Upper lobe of left lung (tissue), 6 donors: ENCODE data around the gene MYO7A. TPM values are rescaled to one million over a fixed set of nuclear protein-coding genes. Genes with fewer than 3 reads are reported as not detected.
A peak's percentile ranks its signal among the peaks of the same experiment; 100 is the strongest.

Source experiments
- ATAC-seq, 2 donors: fragments of 200-7000 bp; cut with Tn5 transposase; one replicate each; pipeline ENCODE4 v1.9.1; 2022; ENCODE audit warnings: mild to moderate bottlenecking in 2 of 2, moderate library complexity in 2 of 2; ENCODE audit not compliant: low FRiP score in 2 of 2
- DNase-seq, 2 donors: peaks; one replicate each; pipeline ENCODE4 v3.0.0-alpha.2; 2019 to 2020
- H3K27ac ChIP-seq, 4 donors: fragments of 200-600 bp; sonication (generic); one replicate each; pipeline ENCODE4 v1.5.1; 2016 to 2019
- H3K27me3 ChIP-seq, 4 donors: fragments of 200-600 bp; sonication (generic); one replicate each; pipeline ENCODE4 v1.5.1; 2017 to 2019
- H3K36me3 ChIP-seq, 4 donors: fragments of 200-600 bp; sonication (generic); one replicate each; pipeline ENCODE4 v1.5.1; 2016 to 2019
- H3K4me1 ChIP-seq, 4 donors: fragments of 200-600 bp; sonication (generic); one replicate each; pipeline ENCODE4 v1.5.1; 2018 to 2019
- H3K4me3 ChIP-seq, 4 donors: fragments of 200-600 bp; sonication (generic); one replicate each; pipeline ENCODE4 v1.5.1; 2017 to 2019; ENCODE audit warnings: mild to moderate bottlenecking in 2 of 4, moderate library complexity in 1 of 4
- H3K9me3 ChIP-seq, 4 donors: fragments of 200-600 bp; sonication (generic); one replicate each; pipeline ENCODE4 v1.5.1; 2018 to 2019
- EP300 ChIP-seq, 4 donors: sonication (generic); formaldehyde crosslinking; IDR thresholded peaks; one replicate each; pipeline ENCODE4 v1.5.1; 2017; ENCODE audit warnings: antibody characterized with exemption in 4 of 4, control low read depth in 2 of 4
- POLR2A ChIP-seq, 4 donors: fragments of 450-650 bp; IDR thresholded peaks; one replicate each; pipeline ENCODE4 v1.5.1; 2016 to 2017; ENCODE audit warnings: antibody characterized with exemption in 4 of 4, mild to moderate bottlenecking in 2 of 4
- POLR2AphosphoS5 ChIP-seq, 2 donors: sonication (generic); formaldehyde crosslinking; IDR thresholded peaks; one replicate each; pipeline ENCODE4 v1.5.1; 2017; ENCODE audit warnings: antibody characterized with exemption in 2 of 2
- WGBS, 2 donors: methylation state at CpG; one replicate each; pipeline ENCODE4 v1.1.5; 2017 to 2018; 5-methylcytosine and 5-hydroxymethylcytosine counted together
- total RNA-seq, 6 donors: library from RNA; depleted of rRNA in 4 of 6; stranded (reverse); fragments of >200 nt in 4 of 6; gene quantifications; one replicate each; pipeline versions ENCODE4 v1.1.0 to v1.2.1, GENCODE V29; 2016 to 2021
- TF ChIP-seq, protein P1 (sequence below), 6 experiments: fragments of 450-650 bp in 4 of 6; fragments of 200-600 bp in 2 of 6; sonication (generic) in 2 of 6; IDR thresholded peaks; one replicate each; pipeline ENCODE4 v1.5.1; 2016 to 2019; ENCODE audit warnings: antibody characterized with exemption in 6 of 6
- donor health status: DM: no; HTN: no; CAD: no; lungs with moderate emphysema.
- donor health status: DM: no; HTN: yes; CAD: no; lungs with severe emphysema.

Gene MYO7A
- total RNA-seq, 6 donors from 2014 or later, result 2.4 to 27.2 (median 6.2) TPM

DNA sequence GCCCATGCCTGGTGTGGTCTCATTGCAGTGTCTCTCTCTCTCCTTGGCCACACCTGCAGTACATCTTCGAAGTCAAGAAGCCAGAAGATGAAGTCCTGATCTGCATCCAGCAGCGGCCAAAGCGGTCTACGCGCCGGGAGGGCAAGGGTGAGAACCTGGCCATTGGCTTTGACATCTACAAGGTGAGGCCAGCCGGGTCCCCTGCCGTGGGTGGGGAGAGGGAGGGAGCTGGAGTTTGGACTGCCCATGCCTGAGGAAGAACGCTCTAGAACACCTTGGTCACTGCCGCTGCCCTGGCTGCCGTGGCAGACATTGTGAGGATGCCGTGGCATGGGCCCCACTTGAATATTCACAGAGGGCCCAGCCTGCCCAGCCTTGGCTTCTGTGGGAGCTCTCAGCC lies 9.1 kb upstream of the MYO7A start:
- H3K27me3 ChIP-seq, result no peaks in the 10 kb centered on the region
- peaks cover 0 to 24% (median 11%) of the 10 kb centered on the region in 4 donors for H3K36me3 ChIP-seq
- DNase-seq, result peak in 1 of 2 donors; percentile 72
- no peaks in the 10 kb centered on the region for H3K9me3 ChIP-seq
- no peak for TF ChIP-seq POLR2AphosphoS5 (IDR thresholded peaks at IDR 0.05)
- no peak for TF ChIP-seq POLR2A (IDR thresholded peaks at IDR 0.05)
- no peak for TF ChIP-seq EP300 (IDR thresholded peaks at IDR 0.05)
- TF ChIP-seq, protein P1, sequence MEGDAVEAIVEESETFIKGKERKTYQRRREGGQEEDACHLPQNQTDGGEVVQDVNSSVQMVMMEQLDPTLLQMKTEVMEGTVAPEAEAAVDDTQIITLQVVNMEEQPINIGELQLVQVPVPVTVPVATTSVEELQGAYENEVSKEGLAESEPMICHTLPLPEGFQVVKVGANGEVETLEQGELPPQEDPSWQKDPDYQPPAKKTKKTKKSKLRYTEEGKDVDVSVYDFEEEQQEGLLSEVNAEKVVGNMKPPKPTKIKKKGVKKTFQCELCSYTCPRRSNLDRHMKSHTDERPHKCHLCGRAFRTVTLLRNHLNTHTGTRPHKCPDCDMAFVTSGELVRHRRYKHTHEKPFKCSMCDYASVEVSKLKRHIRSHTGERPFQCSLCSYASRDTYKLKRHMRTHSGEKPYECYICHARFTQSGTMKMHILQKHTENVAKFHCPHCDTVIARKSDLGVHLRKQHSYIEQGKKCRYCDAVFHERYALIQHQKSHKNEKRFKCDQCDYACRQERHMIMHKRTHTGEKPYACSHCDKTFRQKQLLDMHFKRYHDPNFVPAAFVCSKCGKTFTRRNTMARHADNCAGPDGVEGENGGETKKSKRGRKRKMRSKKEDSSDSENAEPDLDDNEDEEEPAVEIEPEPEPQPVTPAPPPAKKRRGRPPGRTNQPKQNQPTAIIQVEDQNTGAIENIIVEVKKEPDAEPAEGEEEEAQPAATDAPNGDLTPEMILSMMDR (IDR thresholded peaks at IDR 0.05), result no peak
- H3K4me3 ChIP-seq, result no peak overlapping the region
- H3K27ac ChIP-seq, result no peak overlapping the region
- H3K4me1 ChIP-seq, result no peaks in the 10 kb centered on the region
- 93% methylated on average over 11 to 12 of the region's 12 CpGs for WGBS, 2 donors
- no peak for ATAC-seq

DNA sequence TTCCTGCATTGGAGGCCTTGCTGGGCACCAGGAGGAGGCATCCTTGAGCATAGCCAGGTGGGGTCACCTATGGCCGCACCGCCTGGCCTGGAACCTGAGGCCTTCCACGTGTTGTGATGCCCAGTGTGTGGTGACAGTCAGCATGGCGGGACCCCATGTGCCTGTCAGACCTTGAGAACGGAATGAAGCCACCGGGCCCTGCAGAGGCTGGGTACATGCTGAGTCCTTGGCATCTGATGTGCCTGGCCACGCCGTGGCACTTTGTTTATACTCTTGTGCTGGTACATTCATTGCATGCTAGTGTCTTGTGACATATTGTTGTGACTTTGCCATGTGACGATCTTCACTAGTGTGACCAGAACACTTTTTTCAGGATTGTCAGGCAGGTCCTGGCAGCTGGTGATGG lies 8.5 kb upstream of the MYO7A start:
- no peak for TF ChIP-seq POLR2AphosphoS5 (IDR thresholded peaks at IDR 0.05)
- no peak for TF ChIP-seq EP300 (IDR thresholded peaks at IDR 0.05)
- no peak for TF ChIP-seq POLR2A (IDR thresholded peaks at IDR 0.05)
- TF ChIP-seq, protein P1 (IDR thresholded peaks at IDR 0.05), result no peak
- Histone ChIP-seq H3K4me3 (no peak overlapping the region), H3K27me3 (no peaks in the 10 kb centered on the region), H3K9me3 (no peaks in the 10 kb centered on the region), H3K27ac (no peak overlapping the region), H3K4me1 (no peaks in the 10 kb centered on the region), H3K36me3 (peaks cover 0 to 24% (median 11%) of the 10 kb centered on the region in 4 donors)
- WGBS, 2 donors, result 96 to 99% methylated on average over 4 to 8 of the region's 9 CpGs
- DNase-seq, result peak in 1 of 2 donors; percentile 58
- ATAC-seq, result no peak

DNA sequence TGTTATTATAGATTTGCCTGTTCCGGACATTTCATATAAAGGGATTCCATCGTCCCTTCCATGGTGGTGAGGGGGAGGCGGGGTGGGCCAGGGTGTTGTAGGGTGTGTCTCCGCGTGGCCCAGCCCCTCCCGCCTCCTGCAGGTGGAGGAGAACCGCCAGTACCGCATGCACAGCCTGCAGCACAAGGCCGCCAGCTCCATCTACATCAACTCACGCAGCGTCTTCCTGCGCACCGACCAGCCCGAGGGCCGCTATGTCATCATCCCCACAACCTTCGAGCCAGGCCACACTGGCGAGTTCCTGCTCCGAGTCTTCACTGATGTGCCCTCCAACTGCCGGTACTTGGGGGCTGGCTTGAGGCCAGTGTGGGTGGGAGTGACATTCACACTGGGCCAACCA lies 7.5 kb upstream of the MYO7A start:
- Histone ChIP-seq H3K4me3 (no peak overlapping the region), H3K27ac (no peak overlapping the region), H3K36me3 (peaks cover 0 to 24% (median 11%) of the 10 kb centered on the region in 4 donors), H3K27me3 (no peaks in the 10 kb centered on the region), H3K4me1 (no peaks in the 10 kb centered on the region), H3K9me3 (no peaks in the 10 kb centered on the region)
- no peak for DNase-seq
- TF ChIP-seq EP300 (IDR thresholded peaks at IDR 0.05) (no peak), POLR2AphosphoS5 (IDR thresholded peaks at IDR 0.05) (no peak), POLR2A (IDR thresholded peaks at IDR 0.05) (no peak)
- no peak for ATAC-seq
- 89 to 95% methylated on average over 18 to 19 of the region's 19 CpGs for WGBS, 2 donors

DNA sequence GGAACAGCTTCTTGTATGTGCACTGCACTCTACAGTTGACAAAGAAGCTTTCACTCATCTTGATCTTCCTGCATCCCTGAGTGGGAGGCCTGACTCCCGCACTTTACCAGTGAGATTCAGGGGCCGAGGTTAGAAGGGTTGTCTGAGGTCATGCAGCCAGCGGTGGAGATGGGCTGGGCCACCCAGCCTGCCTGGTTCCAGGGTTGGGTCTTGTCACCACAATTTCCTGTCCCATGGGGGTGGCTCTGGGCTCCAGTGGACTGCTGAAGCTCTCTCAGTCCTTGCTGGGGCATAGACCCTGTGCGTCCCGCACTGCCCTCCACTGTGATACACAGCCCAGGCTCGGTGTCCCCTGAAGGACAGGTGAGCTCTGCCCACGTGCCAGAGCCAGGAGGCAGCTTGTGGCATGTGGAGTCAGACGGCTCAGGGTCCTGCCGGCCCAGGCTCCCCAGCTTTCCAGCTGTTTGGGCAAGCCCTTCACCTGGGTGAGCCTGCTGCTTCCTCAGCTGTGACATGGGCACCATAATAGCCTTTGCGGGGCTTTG lies 6.9 kb upstream of the MYO7A start:
- H3K36me3 ChIP-seq, result peaks cover 0 to 24% (median 11%) of the 10 kb centered on the region in 4 donors
- no peak overlapping the region for H3K4me3 ChIP-seq
- no peak for DNase-seq
- no peak overlapping the region for H3K27ac ChIP-seq
- no peak for ATAC-seq
- 70 to 75% methylated on average over 2 to 10 of the region's 10 CpGs for WGBS, 2 donors
- TF ChIP-seq EP300 (IDR thresholded peaks at IDR 0.05), result no peak
- TF ChIP-seq, protein P1 (IDR thresholded peaks at IDR 0.05), result no peak
- no peak for TF ChIP-seq POLR2AphosphoS5 (IDR thresholded peaks at IDR 0.05)
- no peak for TF ChIP-seq POLR2A (IDR thresholded peaks at IDR 0.05)
- no peaks in the 10 kb centered on the region for H3K9me3 ChIP-seq
- no peaks in the 10 kb centered on the region for H3K4me1 ChIP-seq
- H3K27me3 ChIP-seq, result no peaks in the 10 kb centered on the region

DNA sequence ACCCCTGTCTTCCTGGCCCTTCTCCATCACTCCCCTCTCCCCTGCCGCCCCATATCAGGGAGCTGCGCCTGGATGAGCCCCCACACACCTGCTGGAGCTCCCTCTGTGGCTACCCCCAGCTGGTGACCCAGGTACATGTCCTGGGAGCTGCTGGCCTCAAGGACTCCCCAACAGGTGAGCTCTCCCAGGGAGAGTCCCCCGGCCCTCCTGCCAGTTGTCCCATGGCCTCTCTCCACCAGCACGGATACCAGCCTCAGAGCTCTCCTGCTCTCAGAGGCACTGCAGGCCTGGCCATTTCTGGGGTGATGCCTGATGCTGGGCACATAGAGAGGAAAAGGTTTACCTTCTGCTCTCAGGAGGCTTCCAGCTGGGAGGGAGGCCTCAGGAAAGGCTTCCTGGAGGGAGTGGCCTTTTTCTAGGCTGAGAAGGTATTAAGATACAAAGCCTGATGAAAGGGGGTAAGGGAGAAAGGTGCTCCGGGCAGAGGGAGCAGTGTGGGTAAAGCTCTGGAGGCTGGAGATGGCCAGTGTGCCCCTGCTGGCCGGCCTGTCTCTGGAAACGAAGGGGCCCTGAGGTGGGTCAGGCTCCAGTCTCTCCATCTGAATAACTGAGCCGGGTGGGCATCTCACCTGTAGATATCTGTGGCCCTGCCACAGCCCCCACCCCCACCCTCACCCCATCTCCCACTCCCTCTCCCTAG lies 6.0 kb upstream of the MYO7A start:
- H3K9me3 ChIP-seq, result no peaks in the 10 kb centered on the region
- H3K36me3 ChIP-seq, result peaks cover 0 to 24% (median 11%) of the 10 kb centered on the region in 4 donors
- no peak overlapping the region for H3K27ac ChIP-seq
- DNase-seq, result no peak
- TF ChIP-seq POLR2A (IDR thresholded peaks at IDR 0.05), result no peak
- no peak for TF ChIP-seq EP300 (IDR thresholded peaks at IDR 0.05)
- TF ChIP-seq POLR2AphosphoS5 (IDR thresholded peaks at IDR 0.05), result no peak
- TF ChIP-seq, protein P1 (IDR thresholded peaks at IDR 0.05), result no peak
- peaks cover 0 to 5% (median 3%) of the 10 kb centered on the region in 4 donors for H3K4me1 ChIP-seq
- H3K27me3 ChIP-seq, result no peaks in the 10 kb centered on the region
- no peak overlapping the region for H3K4me3 ChIP-seq
- 92 to 95% methylated on average over 6 to 8 of the region's 8 CpGs for WGBS, 2 donors
- ATAC-seq, result no peak
